Heart left ventricle (tissue), 13 donors: Measurements from ENCODE around the gene SMOC1.

Experiments
- CTCF ChIP-seq, 12 donors: fragments of 200-600 bp; sonication (generic) in 4 of 12; IDR thresholded peaks; one replicate each; pipeline versions ENCODE4 v1.5.0 to v1.8.0; 2018 to 2022; ENCODE audit warnings: antibody characterized with exemption in 12 of 12, mild to moderate bottlenecking in 5 of 12
- POLR2A ChIP-seq, 2 donors: fragments of 450-650 bp; IDR thresholded peaks; one replicate each; pipeline ENCODE4 v1.6.1; 2017; ENCODE audit warnings: antibody characterized with exemption in 2 of 2, mild to moderate bottlenecking in 2 of 2, moderate library complexity in 2 of 2
- donor health status: ischemic (EF 13 %, LVEDD 7.1; RV severe dilation, severe dysfunction).
- donor health status: DM: no; HTN: yes; CAD: no.
- donor health status: DM: no; HTN: no; CAD: no.
- donor health status: ischemic (EF 25% LVEDD 6.9; RV normal size, moderate dysfunction).
- donor health status: ischemic (EF 25% LVEDD 5.7; RV mildly dilated, moderate dysfunction).
- donor health status: ischemic (EF 35%, LVEDD 5.7; RV mildly dilated, moderate dysfunction).
- donor health status: nonischemic (EF 11% LVEDD 7.7; RV severe dilation, severe dysfunction).
- donor health status: DM: yes; HTN: yes; CAD: no.
- donor health status: PGD.
- donor health status: ischemic (EF 29% LVEDD 5.4; RV normal size, mild dysfunction).
- donor health status: nonischemic (EF 23%, LVEDD 6.1; RV moderate dilation, normal function).

DNA sequence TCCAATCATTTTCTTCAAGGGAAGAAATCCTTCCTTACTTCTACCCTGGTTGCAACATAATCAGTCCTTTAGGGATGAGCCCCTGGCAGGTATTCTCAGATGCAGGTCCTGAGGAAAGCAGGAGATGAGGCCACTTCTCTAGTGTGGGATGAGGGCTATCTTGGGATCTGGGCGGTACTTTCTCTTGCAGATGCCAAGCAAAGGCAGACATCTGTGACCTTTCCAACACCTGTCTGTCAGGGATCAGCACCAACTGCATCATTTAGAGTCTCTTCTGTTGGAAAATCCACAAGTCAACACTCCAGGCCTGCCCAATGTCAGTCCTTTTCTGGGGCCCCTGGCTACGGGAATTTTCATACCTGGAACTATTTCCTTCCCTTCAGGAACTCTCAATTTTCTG lies 180.3 kb downstream of the SMOC1 start:
- no peak for TF ChIP-seq CTCF (IDR thresholded peaks at IDR 0.05)
- no peak for TF ChIP-seq POLR2A (IDR thresholded peaks at IDR 0.05)
